Liver (tissue), 9 donors: ENCODE data around the gene LSM12. TPM values are rescaled to one million over a fixed set of nuclear protein-coding genes. Genes with fewer than 3 reads are reported as not detected.

Source experiments
- DNase-seq: peaks from one replicate; pipeline ENCODE4 v3.0.0-alpha.2; 2017; ENCODE audit warnings: low spot score
- H3K27ac ChIP-seq, 2 donors: one replicate each; pipeline ENCODE4 v1.7.0; 2013; ENCODE audit warnings: inconsistent platforms in 2 of 2, low read length in 2 of 2, control low read depth in 1 of 2, low read depth in 1 of 2, mild to moderate bottlenecking in 1 of 2
- H3K27me3 ChIP-seq, 4 donors: one replicate each; pipeline versions ENCODE4 v1.6.1 to v1.7.0; 2013; ENCODE audit warnings: low read length in 3 of 4, inconsistent platforms in 1 of 4, mild to moderate bottlenecking in 1 of 4, moderate library complexity in 1 of 4; ENCODE audit not compliant: control insufficient read depth in 4 of 4, insufficient read depth in 4 of 4
- H3K36me3 ChIP-seq, 4 donors: one replicate each; pipeline versions ENCODE4 v1.6.1 to v1.7.0; 2013; ENCODE audit warnings: low read length in 3 of 4, mild to moderate bottlenecking in 3 of 4, low read depth in 1 of 4, moderate library complexity in 1 of 4; ENCODE audit not compliant: control insufficient read depth in 4 of 4, insufficient read depth in 3 of 4
- H3K4me1 ChIP-seq, 4 donors: one replicate each; pipeline versions ENCODE4 v1.6.1 to v1.7.0; 2013; ENCODE audit warnings: low read length in 3 of 4, mild to moderate bottlenecking in 3 of 4, moderate library complexity in 1 of 4; ENCODE audit not compliant: control insufficient read depth in 4 of 4, insufficient read depth in 4 of 4
- H3K4me3 ChIP-seq, 3 donors: one replicate each; pipeline versions ENCODE4 v1.6.1 to v1.7.0; 2013; ENCODE audit warnings: low read length in 3 of 3, control low read depth in 1 of 3, low read depth in 1 of 3, mild to moderate bottlenecking in 1 of 3
- H3K9ac ChIP-seq, 2 donors: one replicate each; pipeline ENCODE4 v1.7.0; 2013; ENCODE audit warnings: low read length in 2 of 2, mild to moderate bottlenecking in 2 of 2, moderate library complexity in 2 of 2, control low read depth in 1 of 2, low read depth in 1 of 2
- H3K9me3 ChIP-seq, 4 donors: one replicate each; pipeline versions ENCODE4 v1.6.1 to v1.7.0; 2013; ENCODE audit warnings: low read length in 3 of 4; ENCODE audit not compliant: control insufficient read depth in 4 of 4
- CTCF ChIP-seq: fragments of 150-350 bp; IDR thresholded peaks from 2 replicates; pipeline ENCODE4 v1.5.1; 2017; ENCODE audit warnings: improper control_type of control experiment, low read depth, low read length; ENCODE audit not compliant: missing input control
- EGR1 ChIP-seq, 2 donors: IDR thresholded peaks; 2 replicates each; pipeline ENCODE4 v1.6.1; 2016 to 2018; ENCODE audit warnings: antibody characterized with exemption in 2 of 2, low read depth in 2 of 2
- FOXA1 ChIP-seq: IDR thresholded peaks from 2 replicates; pipeline ENCODE4 v1.6.1; 2016; ENCODE audit warnings: antibody characterized with exemption
- GABPA ChIP-seq, 2 donors: IDR thresholded peaks in 1 of 2; conservative IDR thresholded peaks in 1 of 2; 2 replicates each; pipeline ENCODE4 v1.6.1; 2016; ENCODE audit warnings: antibody characterized with exemption in 2 of 2, mild to moderate bottlenecking in 1 of 2, moderate library complexity in 1 of 2
- HNF4A ChIP-seq, 2 donors: conservative IDR thresholded peaks; 2 replicates each; pipeline ENCODE4 v1.6.1; 2016; ENCODE audit warnings: antibody characterized with exemption in 2 of 2, mild to moderate bottlenecking in 2 of 2
- HNF4G ChIP-seq: IDR thresholded peaks from 2 replicates; pipeline ENCODE4 v1.6.1; 2016; ENCODE audit warnings: antibody characterized with exemption
- MAX ChIP-seq: IDR thresholded peaks from 2 replicates; pipeline ENCODE4 v1.6.1; 2016; ENCODE audit warnings: antibody characterized with exemption
- NR2F2 ChIP-seq: IDR thresholded peaks from 2 replicates; pipeline ENCODE4 v1.6.1; 2016; ENCODE audit warnings: antibody characterized with exemption
- RAD21 ChIP-seq, 2 donors: IDR thresholded peaks; 2 replicates each; pipeline ENCODE4 v1.6.1; 2016; ENCODE audit warnings: antibody characterized with exemption in 2 of 2, mild to moderate bottlenecking in 2 of 2
- REST ChIP-seq: IDR thresholded peaks from 2 replicates; pipeline ENCODE4 v1.6.1; 2016; ENCODE audit warnings: antibody characterized with exemption, mild to moderate bottlenecking
- RXRA ChIP-seq, 2 donors: IDR thresholded peaks; 2 replicates each; pipeline ENCODE4 v1.6.1; 2017 to 2018; ENCODE audit warnings: antibody characterized with exemption in 2 of 2, mild to moderate bottlenecking in 1 of 2
- SP1 ChIP-seq: IDR thresholded peaks from 2 replicates; pipeline ENCODE4 v1.6.1; 2018; ENCODE audit warnings: antibody characterized with exemption, mild to moderate bottlenecking
- TAF1 ChIP-seq: conservative IDR thresholded peaks from 2 replicates; pipeline ENCODE4 v1.6.1; 2016; ENCODE audit warnings: antibody characterized with exemption, mild to moderate bottlenecking
- YY1 ChIP-seq: IDR thresholded peaks from 2 replicates; pipeline ENCODE4 v1.6.1; 2016; ENCODE audit warnings: antibody characterized with exemption, mild to moderate bottlenecking
- WGBS: extraction: QIAGEN DNeasy Blood & Tissue Kit; methylation state at CpG from one replicate; pipeline ENCODE4 v1.1.7; 2013; 5-methylcytosine and 5-hydroxymethylcytosine counted together
- polyA plus RNA-seq, 2 donors: library from polyadenylated mRNA; stranded (reverse) in 1 of 2; unstranded in 1 of 2; fragments of 200-250 nt in 1 of 2; fragments of >200 nt in 1 of 2; fragmentation: Nextera tagmentation in 1 of 2; extraction: Ambion mirVana in 1 of 2; gene quantifications; one replicate each; pipeline versions ENCODE4 v1.2.1 to v1.2.3, GENCODE V29; 2013 to 2015
- total RNA-seq, 2 donors: library from RNA; depleted of rRNA; stranded (reverse); fragments of >200 nt; gene quantifications; one replicate each; pipeline ENCODE4 v1.2.3, GENCODE V29; 2014
- TF ChIP-seq, protein P1 (sequence below): IDR thresholded peaks from 2 replicates; pipeline ENCODE4 v1.6.1; 2016; ENCODE audit warnings: antibody characterized with exemption
- donor health status: healthy.
- donor health status: healthy.
- donor health status: healthy.
- donor health status: healthy.
- donor health status: healthy.

Gene LSM12
- total and polyA plus RNA-seq, 4 donors = 12.1 to 31.9 (median 15.1) TPM

DNA sequence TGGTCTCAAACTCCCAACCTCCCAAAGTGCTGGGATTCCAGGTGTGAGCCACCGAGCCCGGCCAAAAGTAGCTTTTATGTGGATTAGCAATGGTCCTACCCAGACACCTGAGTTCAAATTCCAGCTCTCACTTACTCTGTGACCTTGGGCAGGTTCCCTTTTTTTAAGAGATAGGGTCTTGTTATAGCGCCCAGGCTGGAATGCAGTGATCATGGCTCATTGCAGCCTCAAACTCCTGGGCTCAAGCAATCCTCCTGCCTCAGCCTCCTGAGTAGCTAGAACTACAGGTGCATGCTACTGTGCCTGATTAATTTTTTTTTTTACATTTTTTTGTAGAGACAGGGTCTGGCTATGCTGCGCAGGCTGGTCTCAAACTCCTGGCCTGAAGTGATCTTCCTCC is 40.3 kb upstream of the LSM12 start:
- Histone ChIP-seq H3K27ac (no peak overlapping the region), H3K27me3 (no peaks in the 10 kb centered on the region), H3K9me3 (no peaks in the 10 kb centered on the region), H3K4me3 (no peak overlapping the region), H3K36me3 (no peaks in the 10 kb centered on the region), H3K9ac (no peak overlapping the region), H3K4me1 (peaks cover 27 to 79% (median 59%) of the 10 kb centered on the region in 4 donors)
- TF ChIP-seq, protein P1, sequence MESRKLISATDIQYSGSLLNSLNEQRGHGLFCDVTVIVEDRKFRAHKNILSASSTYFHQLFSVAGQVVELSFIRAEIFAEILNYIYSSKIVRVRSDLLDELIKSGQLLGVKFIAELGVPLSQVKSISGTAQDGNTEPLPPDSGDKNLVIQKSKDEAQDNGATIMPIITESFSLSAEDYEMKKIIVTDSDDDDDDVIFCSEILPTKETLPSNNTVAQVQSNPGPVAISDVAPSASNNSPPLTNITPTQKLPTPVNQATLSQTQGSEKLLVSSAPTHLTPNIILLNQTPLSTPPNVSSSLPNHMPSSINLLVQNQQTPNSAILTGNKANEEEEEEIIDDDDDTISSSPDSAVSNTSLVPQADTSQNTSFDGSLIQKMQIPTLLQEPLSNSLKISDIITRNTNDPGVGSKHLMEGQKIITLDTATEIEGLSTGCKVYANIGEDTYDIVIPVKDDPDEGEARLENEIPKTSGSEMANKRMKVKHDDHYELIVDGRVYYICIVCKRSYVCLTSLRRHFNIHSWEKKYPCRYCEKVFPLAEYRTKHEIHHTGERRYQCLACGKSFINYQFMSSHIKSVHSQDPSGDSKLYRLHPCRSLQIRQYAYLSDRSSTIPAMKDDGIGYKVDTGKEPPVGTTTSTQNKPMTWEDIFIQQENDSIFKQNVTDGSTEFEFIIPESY = no peak
- TF ChIP-seq YY1 = no peak
- TF ChIP-seq FOXA1 = no peak
- TF ChIP-seq EGR1 (IDR thresholded peaks at IDR 0.05; ENCODE audit: low read depth in 2 of 2) = no peak
- TF ChIP-seq CTCF = no peak
- no peak for TF ChIP-seq MAX
- no peak for TF ChIP-seq HNF4A (conservative IDR thresholded peaks at IDR 0.05)
- WGBS = 68% methylated on average over 4 of the region's 4 CpGs
- no peak for DNase-seq

DNA sequence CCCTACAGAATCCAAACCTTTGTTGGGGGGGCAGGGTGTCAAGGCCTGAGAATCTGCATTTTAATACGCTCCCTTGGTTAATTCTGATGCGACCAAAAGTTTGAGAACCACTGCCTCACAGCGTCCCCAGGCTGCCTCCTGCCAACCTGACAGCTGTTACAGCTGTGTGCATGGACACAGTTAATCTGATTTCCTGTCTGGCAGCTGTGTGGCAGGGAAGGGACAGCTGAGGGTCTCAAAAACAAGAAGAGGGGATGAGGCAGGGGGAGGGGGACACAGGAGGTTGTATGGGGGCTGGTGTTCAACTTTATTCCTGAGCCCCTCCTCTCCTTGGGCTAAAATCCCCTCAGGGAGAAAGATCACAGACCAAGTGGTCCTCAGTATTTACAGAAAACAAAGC is 39.5 kb upstream of the LSM12 start:
- H3K4me1 ChIP-seq = peaks cover 22 to 74% (median 54%) of the 10 kb centered on the region in 4 donors

More for the DNA sequence above, 39.5 kb upstream of the LSM12 start:
- no peaks in the 10 kb centered on the region for H3K9me3 ChIP-seq
- 53% methylated on average over 3 of the region's 3 CpGs for WGBS
- DNase-seq = no peak
- H3K27ac ChIP-seq = no peak overlapping the region
- TF ChIP-seq TAF1 (no peak), NR2F2 (no peak), REST (no peak), SP1 (no peak), YY1 (no peak), RAD21 (IDR thresholded peaks at IDR 0.05) (no peak), RXRA (IDR thresholded peaks at IDR 0.05) (no peak), HNF4G (no peak), EGR1 (IDR thresholded peaks at IDR 0.05; ENCODE audit: low read depth in 2 of 2) (no peak), FOXA1 (no peak), GABPA (IDR thresholded peaks at IDR 0.05 in 1 of 2, conservative IDR thresholded peaks at IDR 0.05 in 1 of 2) (no peak)
- TF ChIP-seq, protein P1 = no peak
- H3K36me3 ChIP-seq = no peaks in the 10 kb centered on the region
- no peak overlapping the region for H3K4me3 ChIP-seq
- no peak overlapping the region for H3K9ac ChIP-seq
- H3K27me3 ChIP-seq = no peaks in the 10 kb centered on the region
